GM23338 (cell line): ENCODE results near the gene PSMB3. TPM values are rescaled to one million over a fixed set of nuclear protein-coding genes. Genes with fewer than 3 reads are reported as not detected.

Source experiments
- ATAC-seq: fragments of 200-7000 bp; cut with Tn5 transposase; 3 replicates; pipeline ENCODE4 v1.9.1; 2020
- DNase-seq: peaks from one replicate; pipeline ENCODE4 v3.0.0-alpha.2; 2015; ENCODE audit warnings: low spot score
- H2AFZ ChIP-seq: fragments of 200-600 bp; sonication (generic); 2 replicates; pipeline ENCODE4 v1.8.0; 2016; ENCODE audit warnings: antibody characterized with exemption, mild to moderate bottlenecking, moderate library complexity
- H3F3A ChIP-seq: fragments of 200-600 bp; sonication (generic); replicated peaks from 2 replicates; pipeline ENCODE4 v1.8.0; 2017; ENCODE audit warnings: antibody characterized with exemption, mixed run types, low read depth
- H3K27ac ChIP-seq: fragments of 200-600 bp; sonication (generic); 2 replicates; pipeline ENCODE4 v1.6.1; 2016; ENCODE audit warnings: low read depth
- H3K27me3 ChIP-seq: fragments of 200-600 bp; sonication (generic); 2 replicates; pipeline ENCODE4 v1.8.0; 2016; ENCODE audit warnings: mild to moderate bottlenecking, mixed run types, moderate library complexity; ENCODE audit not compliant: insufficient read depth
- H3K36me3 ChIP-seq: fragments of 200-600 bp; sonication (generic); 2 replicates; pipeline ENCODE4 v1.8.0; 2016; ENCODE audit warnings: mild to moderate bottlenecking; ENCODE audit not compliant: insufficient read depth
- H3K4me1 ChIP-seq: fragments of 200-600 bp; sonication (generic); 2 replicates; pipeline ENCODE4 v1.8.0; 2016; ENCODE audit warnings: mild to moderate bottlenecking, moderate library complexity; ENCODE audit not compliant: insufficient read depth
- H3K4me2 ChIP-seq: fragments of 200-600 bp; sonication (generic); 2 replicates; pipeline ENCODE4 v1.7.1; 2017; ENCODE audit warnings: mixed run types
- H3K4me3 ChIP-seq: fragments of 200-600 bp; sonication (generic); 2 replicates; pipeline ENCODE4 v1.6.1; 2016; ENCODE audit warnings: mixed run types
- H3K79me2 ChIP-seq: fragments of 200-600 bp; sonication (generic); replicated peaks from 2 replicates; pipeline ENCODE4 v1.8.0; 2017; ENCODE audit warnings: mild to moderate bottlenecking; ENCODE audit not compliant: insufficient read depth
- H3K9me2 ChIP-seq: fragments of 200-600 bp; sonication (generic); 2 replicates; pipeline ENCODE4 v1.8.0; 2017; ENCODE audit not compliant: insufficient read depth
- H4K20me1 ChIP-seq: fragments of 200-600 bp; sonication (generic); replicated peaks from 2 replicates; pipeline ENCODE4 v1.8.0; 2017; ENCODE audit warnings: mild to moderate bottlenecking; ENCODE audit not compliant: insufficient read depth
- H3K27ac Mint-ChIP-seq: 2 replicates; pipeline ENCODE4 v1.8.0; 2020; ENCODE audit warnings: inconsistent platforms, mild to moderate bottlenecking, moderate library complexity, mixed read lengths
- H3K27me3 Mint-ChIP-seq: 3 replicates; pipeline ENCODE4 v1.8.0; 2022; ENCODE audit warnings: low read depth, mild to moderate bottlenecking, moderate library complexity, mixed read lengths, inconsistent platforms; ENCODE audit not compliant: insufficient read depth, poor library complexity
- H3K36me3 Mint-ChIP-seq: 3 replicates; pipeline ENCODE4 v1.8.0; 2021; ENCODE audit warnings: low read depth, mild to moderate bottlenecking, inconsistent platforms, moderate library complexity, mixed read lengths
- H3K4me1 Mint-ChIP-seq: 3 replicates; pipeline ENCODE4 v1.8.0; 2020; ENCODE audit warnings: mild to moderate bottlenecking, inconsistent platforms, mixed read lengths
- H3K4me3 Mint-ChIP-seq: 3 replicates; pipeline ENCODE4 v1.8.0; 2021; ENCODE audit warnings: moderate library complexity, mild to moderate bottlenecking, inconsistent platforms, mixed read lengths
- H3K9me3 Mint-ChIP-seq: 3 replicates; pipeline ENCODE4 v1.8.0; 2020; ENCODE audit warnings: moderate library complexity, mild to moderate bottlenecking, inconsistent platforms, mixed read lengths
- CREB1 ChIP-seq: fragments of 250-450 bp; sonication (Bioruptor Pico); IDR thresholded peaks from 2 replicates; pipeline ENCODE4 v1.5.0; 2020; ENCODE audit warnings: low read depth, mild to moderate bottlenecking, moderate library complexity
- EZH2 ChIP-seq: fragments of 200-600 bp; sonication (generic); IDR thresholded peaks from one replicate; pipeline ENCODE4 v1.8.0; 2017; ENCODE audit warnings: antibody characterized with exemption, mild to moderate bottlenecking, low read depth; ENCODE audit not compliant: unreplicated experiment
- EZH2phosphoT487 ChIP-seq: fragments of 200-600 bp; sonication (generic); IDR thresholded peaks from one replicate; pipeline ENCODE4 v1.8.1; 2018; ENCODE audit warnings: antibody characterized with exemption; ENCODE audit not compliant: unreplicated experiment
- POLR2AphosphoS5 ChIP-seq: IDR thresholded peaks from 2 replicates; pipeline ENCODE4 v1.6.1; 2016; ENCODE audit warnings: antibody characterized with exemption, low read depth
- ZNF114 ChIP-seq: fragments of 250-450 bp; sonication (Bioruptor Pico); IDR thresholded peaks from 2 replicates; pipeline ENCODE4 v1.5.0; 2020; ENCODE audit warnings: mild to moderate bottlenecking, moderate library complexity
- ZNF331 ChIP-seq: fragments of 250-450 bp; sonication (Bioruptor Pico); IDR thresholded peaks from 2 replicates; pipeline ENCODE4 v1.5.0; 2020; ENCODE audit warnings: low read depth, mild to moderate bottlenecking, moderate library complexity
- polyA plus RNA-seq: library from polyadenylated mRNA; unstranded; fragments of >200 nt; fragmentation: Nextera tagmentation; extraction: Ambion mirVana; gene quantifications from 2 replicates; pipeline ENCODE4 v1.2.1, GENCODE V29; 2016
- total RNA-seq: library from RNA; depleted of rRNA; stranded (reverse); fragments of >200 nt; shearing (Covaris generic); gene quantifications from 2 replicates; pipeline ENCODE4 v1.2.3, GENCODE V29; 2014
- TF ChIP-seq, protein P1 (sequence below): IDR thresholded peaks from 2 replicates; pipeline ENCODE4 v1.6.1; 2016; ENCODE audit warnings: antibody characterized with exemption
- TF ChIP-seq, protein P2 (sequence below), 2 experiments: fragments of 200-600 bp in 1 of 2; sonication (generic) in 1 of 2; conservative IDR thresholded peaks; 2 replicates each; pipeline versions ENCODE4 v1.5.1 to v1.6.1; 2016 to 2017; ENCODE audit warnings: antibody characterized with exemption in 2 of 2, low read depth in 2 of 2, mild to moderate bottlenecking in 2 of 2, moderate library complexity in 1 of 2

Gene PSMB3
- total and polyA plus RNA-seq, 2 experiments from 2014 or later, result 250 to 523 TPM

DNA sequence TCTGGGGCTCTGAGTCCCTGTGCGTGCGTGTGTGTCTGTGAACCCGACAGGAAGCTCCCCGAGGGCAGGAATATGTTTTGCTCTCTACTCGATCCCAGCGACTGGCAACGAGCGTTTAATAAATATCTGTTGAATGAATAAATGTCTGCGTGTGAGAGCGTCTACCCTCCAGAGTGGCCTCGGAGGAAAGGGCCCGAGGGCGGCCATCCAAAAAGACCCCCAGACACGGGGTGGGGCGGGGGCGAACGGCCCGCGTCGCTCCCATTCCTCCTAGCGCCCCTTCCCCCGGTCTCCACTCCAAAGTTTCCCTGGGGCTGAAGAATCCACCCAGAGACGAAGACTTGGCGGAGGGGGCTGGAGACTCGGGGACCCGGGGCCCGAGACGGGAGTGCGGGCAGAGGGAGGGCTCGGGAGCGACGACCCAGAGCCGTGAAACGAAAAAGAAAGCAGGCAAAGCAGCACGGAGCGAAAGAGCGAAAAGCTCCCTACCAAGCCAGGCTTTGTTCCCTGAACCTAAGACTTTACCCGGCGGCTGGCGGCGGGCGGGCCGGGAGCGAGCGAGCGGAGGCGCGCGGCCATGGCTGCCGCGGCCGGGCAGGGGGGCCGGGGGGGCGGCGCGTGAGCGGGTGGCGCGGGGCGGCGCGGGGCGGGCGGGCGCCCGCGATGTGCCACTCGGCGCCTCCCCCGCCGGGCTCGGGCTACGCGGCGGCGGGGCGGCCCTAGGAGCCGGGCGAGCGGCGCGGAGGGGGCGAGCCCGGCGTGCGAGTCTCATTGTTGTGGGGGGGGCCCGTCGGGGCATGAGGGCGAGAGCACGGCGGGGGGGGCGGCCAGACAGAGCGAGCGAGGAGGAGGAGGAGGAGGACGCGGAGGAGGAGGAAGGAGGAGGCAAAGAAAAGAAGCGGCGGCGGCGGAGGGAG is 47.7 kb upstream of the PSMB3 start, which contains the start of gene MLLT6:
Gene MLLT6 (plus strand): TSS at position 668 of the 917 bp plus-strand sequence. CDS start 360 bp downstream, outside the sequence.
- no peak within 1 kb of the TSS for H3K27ac Mint-ChIP-seq
- Histone ChIP-seq H3K4me3 (peak within 1 kb of the TSS; percentile 84), H3K4me2 (peak within 1 kb of the TSS; percentile 89), H3K9me2 (no peaks in the 10 kb centered on the region), H3K27ac (no peak within 1 kb of the TSS), H2AFZ (peak within 1 kb of the TSS; percentile 91), H3K79me2 (no peaks in the 10 kb centered on the region), H3K36me3 (no peaks in the 10 kb centered on the region), H3K4me1 (peaks cover 40% of the 10 kb centered on the region), H3K27me3 (peaks cover 91% of the 10 kb centered on the region), H4K20me1 (peaks cover 19% of the 10 kb centered on the region), H3F3A (peaks cover 45% of the 10 kb centered on the region)
- TF ChIP-seq CREB1, result no peak
- peak; percentile 83 for TF ChIP-seq EZH2
- TF ChIP-seq POLR2AphosphoS5, result no peak
- TF ChIP-seq EZH2phosphoT487, result no peak
- TF ChIP-seq ZNF114 (CRISPR knock-in tag), result no peak
- TF ChIP-seq, protein P1, sequence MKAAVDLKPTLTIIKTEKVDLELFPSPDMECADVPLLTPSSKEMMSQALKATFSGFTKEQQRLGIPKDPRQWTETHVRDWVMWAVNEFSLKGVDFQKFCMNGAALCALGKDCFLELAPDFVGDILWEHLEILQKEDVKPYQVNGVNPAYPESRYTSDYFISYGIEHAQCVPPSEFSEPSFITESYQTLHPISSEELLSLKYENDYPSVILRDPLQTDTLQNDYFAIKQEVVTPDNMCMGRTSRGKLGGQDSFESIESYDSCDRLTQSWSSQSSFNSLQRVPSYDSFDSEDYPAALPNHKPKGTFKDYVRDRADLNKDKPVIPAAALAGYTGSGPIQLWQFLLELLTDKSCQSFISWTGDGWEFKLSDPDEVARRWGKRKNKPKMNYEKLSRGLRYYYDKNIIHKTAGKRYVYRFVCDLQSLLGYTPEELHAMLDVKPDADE, result no peak
- H3K4me3 Mint-ChIP-seq, result peak within 1 kb of the TSS; percentile 90
- H3K4me1 Mint-ChIP-seq, result peaks cover 58% of the 10 kb centered on the region
- H3K9me3 Mint-ChIP-seq, result peaks cover 5% of the 10 kb centered on the region; the same call in 2 of the 3 replicates
- peaks cover 8% of the 10 kb centered on the region; the same call in 2 of the 3 replicates for H3K36me3 Mint-ChIP-seq
- peak; percentile 89 for DNase-seq
- H3K27me3 Mint-ChIP-seq, result peaks cover 83% of the 10 kb centered on the region
- ATAC-seq, result peak; percentile 17

DNA sequence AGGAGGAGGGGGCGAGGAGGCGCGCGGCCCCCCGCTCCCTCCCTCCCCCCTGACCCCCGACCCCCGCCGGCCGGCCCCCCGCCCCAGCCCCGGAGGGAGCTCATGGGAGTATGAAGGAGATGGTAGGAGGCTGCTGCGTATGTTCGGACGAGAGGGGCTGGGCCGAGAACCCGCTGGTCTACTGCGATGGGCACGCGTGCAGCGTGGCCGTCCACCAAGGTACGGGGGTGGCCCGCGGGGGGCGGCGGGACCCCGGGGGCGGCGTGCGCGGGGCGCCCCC is 47.1 kb upstream of the PSMB3 start:
- TF ChIP-seq, protein P2, sequence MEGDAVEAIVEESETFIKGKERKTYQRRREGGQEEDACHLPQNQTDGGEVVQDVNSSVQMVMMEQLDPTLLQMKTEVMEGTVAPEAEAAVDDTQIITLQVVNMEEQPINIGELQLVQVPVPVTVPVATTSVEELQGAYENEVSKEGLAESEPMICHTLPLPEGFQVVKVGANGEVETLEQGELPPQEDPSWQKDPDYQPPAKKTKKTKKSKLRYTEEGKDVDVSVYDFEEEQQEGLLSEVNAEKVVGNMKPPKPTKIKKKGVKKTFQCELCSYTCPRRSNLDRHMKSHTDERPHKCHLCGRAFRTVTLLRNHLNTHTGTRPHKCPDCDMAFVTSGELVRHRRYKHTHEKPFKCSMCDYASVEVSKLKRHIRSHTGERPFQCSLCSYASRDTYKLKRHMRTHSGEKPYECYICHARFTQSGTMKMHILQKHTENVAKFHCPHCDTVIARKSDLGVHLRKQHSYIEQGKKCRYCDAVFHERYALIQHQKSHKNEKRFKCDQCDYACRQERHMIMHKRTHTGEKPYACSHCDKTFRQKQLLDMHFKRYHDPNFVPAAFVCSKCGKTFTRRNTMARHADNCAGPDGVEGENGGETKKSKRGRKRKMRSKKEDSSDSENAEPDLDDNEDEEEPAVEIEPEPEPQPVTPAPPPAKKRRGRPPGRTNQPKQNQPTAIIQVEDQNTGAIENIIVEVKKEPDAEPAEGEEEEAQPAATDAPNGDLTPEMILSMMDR (conservative IDR thresholded peaks at IDR 0.05; ENCODE audit: low read depth in 2 of 2), result no peak
- TF ChIP-seq POLR2AphosphoS5 (no peak), ZNF331 (CRISPR knock-in tag) (no peak), CREB1 (no peak)
- TF ChIP-seq, protein P1, result no peak
- ATAC-seq (no peak), DNase-seq (peak; percentile 45)
- H3K27ac Mint-ChIP-seq, result no peak overlapping the region
- Histone ChIP-seq H3K27me3 (peaks cover 90% of the 10 kb centered on the region), H3K9me2 (no peaks in the 10 kb centered on the region), H2AFZ (no peak overlapping the region), H4K20me1 (peaks cover 19% of the 10 kb centered on the region), H3F3A (peaks cover 45% of the 10 kb centered on the region), H3K4me2 (peak overlapping the region; percentile 87), H3K4me3 (peak overlapping the region; percentile 84), H3K36me3 (no peaks in the 10 kb centered on the region), H3K79me2 (no peaks in the 10 kb centered on the region), H3K4me1 (peaks cover 40% of the 10 kb centered on the region), H3K27ac (no peak overlapping the region)
- peaks cover 61% of the 10 kb centered on the region for H3K4me1 Mint-ChIP-seq
- peaks cover 82% of the 10 kb centered on the region for H3K27me3 Mint-ChIP-seq
- peak overlapping the region; percentile 90; the same call in 2 of the 3 replicates for H3K4me3 Mint-ChIP-seq
- peaks cover 5% of the 10 kb centered on the region; the same call in 2 of the 3 replicates for H3K9me3 Mint-ChIP-seq
- peaks cover 8% of the 10 kb centered on the region; the same call in 2 of the 3 replicates for H3K36me3 Mint-ChIP-seq
